NCI-H2171 treated with DMSO at 0.1 percent for 48 hours (cell line): ENCODE measurements around the gene NUTF2.
"Not testable (repeated sequence)": the region's sequence is repeated elsewhere in the genome, so short reads cannot be mapped to it uniquely, and the experiment has no call there.

Experiments used
- DNase-seq: peaks from one replicate; lab custom pipeline; 2025; lab: John Stamatoyannopoulos, UW

NUTF2 gene

DNA sequence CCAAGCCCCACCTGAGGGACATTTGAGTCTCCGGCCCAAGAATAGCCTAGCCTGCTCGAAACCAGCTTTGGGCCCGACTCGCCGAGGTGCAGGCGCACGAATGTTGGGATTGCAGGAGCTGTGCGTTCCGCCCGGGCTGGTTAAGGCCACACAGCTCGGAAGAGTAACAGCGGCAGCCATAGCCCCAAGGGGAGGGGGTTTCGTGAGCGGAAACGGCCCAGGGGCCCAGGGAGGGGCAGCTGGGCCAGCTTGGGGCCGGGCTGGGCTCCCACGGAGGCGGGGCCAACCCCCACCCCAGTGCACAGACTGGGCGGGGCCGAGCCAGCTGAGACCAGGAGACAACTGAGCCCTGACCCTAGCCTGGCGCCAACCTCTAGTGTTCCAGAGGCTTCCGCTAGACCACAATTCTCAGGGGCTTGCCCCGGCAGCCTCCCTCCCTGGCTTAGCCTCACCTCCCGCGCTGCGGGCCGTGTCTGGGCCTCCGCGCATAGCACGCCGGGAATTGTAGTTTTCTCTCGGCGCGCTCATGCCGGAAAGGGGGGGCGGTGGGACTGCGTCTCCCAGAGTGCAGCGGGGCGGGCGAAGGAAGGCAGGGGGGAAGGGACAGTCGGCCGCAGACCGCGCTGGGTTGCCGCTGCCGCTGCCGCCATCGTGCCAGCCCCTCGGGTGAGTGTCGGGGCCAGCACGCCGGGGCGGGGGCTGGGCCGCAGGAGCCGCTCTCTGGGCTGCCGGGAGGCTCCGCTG, at the start of gene NUTF2:
Gene NUTF2 (plus strand): TSS at position 614 of the 744 bp plus-strand sequence. CDS start 18,198 bp downstream, outside the sequence.
- DNase-seq, result peak; percentile 96

- DNase-seq, result peak; percentile 19
Measured at GRCh38 chr16:67800338-67800926, 46.3 kb upstream of the NUTF2 start.

- DNase-seq, result no peak
Measured at GRCh38 chr16:67801241-67801640, 45.5 kb upstream of the NUTF2 start.

- no peak for DNase-seq
Measured at GRCh38 chr16:67801883-67802282, 44.9 kb upstream of the NUTF2 start.

- DNase-seq, result no peak
Measured at GRCh38 chr16:67803894-67804293, 42.8 kb upstream of the NUTF2 start.

DNA sequence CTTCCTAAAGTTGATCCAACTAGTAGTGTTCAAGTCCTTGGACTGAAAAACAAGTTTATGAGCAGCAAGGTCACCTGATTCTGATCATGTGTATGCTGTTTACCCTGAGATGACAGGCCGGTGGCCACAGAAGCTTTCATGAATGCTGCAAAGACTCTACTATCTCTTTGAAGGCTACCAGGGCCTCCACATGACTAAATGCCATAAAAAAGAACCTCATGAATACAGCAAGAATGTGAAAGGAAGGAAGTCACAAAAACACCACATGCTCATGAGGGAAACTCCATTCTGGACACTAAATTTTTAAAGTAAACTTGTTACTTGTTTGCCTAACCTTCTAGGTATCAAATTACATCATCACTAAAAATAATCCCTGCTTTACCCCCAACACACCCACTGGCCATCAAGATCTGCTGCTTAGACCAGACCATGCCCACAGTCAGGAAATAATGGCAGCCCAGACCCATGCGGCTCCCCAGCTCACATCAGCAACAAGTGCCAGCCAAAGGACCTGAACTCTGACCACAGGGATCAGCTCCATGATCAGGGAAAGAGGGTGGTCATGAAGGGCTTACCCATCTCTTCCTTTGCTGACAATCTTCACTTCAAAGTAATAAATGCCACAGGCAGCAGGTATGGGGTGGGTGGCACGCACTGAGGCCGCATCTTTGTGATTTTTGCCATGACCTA, 41.7 kb upstream of the NUTF2 start:
- no peak for DNase-seq

DNA sequence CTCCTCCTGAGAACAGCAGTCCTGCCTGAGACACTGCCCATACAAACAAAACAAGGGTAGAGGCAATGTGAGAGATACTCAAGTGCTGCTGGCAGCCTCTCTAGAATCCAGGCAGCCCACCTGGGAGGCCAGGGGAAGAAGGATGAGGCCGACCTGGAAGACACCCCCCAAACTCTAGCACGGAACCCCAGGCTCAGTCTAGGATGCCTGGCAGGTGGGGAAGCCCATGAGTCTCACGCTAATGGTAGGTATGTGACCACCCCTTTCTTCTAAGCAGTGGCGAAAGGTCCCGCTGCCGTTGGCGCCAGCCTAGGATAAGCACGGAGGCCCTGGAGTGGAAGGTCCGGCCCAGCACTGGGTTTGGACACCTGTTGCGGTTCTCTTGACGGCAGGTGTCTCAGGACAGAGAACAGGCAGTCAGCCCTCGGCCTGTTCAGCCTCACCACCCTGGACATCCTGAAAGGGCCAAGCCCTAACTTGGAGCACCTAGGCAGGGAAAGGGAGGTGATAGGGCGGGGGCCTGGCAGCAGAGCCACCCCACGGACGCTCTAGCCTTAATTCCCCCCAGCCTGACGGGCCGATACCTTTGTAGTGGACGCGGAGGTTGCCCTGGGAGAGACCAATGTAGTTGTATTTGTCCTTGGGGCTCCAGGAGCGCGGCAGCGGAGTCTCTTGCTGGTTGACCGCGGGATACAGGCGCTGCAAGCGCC, 40.9 kb upstream of the NUTF2 start:
- DNase-seq, result no peak

DNA sequence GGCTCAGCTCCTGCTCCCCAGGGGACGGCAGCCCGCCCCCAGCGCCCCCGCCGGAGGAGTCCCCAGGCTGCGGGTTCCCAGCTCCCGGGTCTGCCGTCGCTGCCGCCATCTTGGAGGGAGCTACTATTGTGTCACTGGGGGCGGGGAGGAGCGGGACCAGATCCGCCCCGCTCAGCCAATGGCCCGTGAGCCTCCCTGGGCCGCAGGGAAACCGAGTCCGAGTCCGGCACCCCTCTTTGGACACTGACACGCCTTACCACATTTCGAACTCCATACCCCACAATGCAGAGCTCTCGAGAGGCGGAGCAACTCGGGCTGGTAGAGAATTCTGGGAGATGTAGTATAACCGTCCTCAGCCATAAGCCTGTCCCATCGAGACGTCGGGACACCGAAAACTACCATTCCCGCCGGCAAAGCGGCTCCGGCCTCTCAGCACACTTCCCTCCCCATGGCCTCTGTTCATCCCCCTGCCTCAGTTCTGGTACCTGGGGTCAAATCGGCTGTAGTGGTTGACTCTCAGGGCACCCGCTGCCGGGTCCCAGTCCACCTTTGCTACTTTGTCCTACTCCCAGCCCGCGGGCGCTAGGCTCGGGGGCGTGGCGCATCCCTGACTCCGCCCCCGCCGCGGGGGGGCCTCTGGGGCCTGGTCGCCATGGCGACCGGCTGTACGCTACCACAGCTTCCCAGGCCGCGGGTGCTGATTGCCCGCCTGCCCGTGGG, 40.1 kb upstream of the NUTF2 start, which contains the start of the genes RANBP10 and TSNAXIP1:
Gene RANBP10 (minus strand): TSS at position 133 of the 720 bp plus-strand sequence. CDS start 24 bp downstream, at position 109.
Gene TSNAXIP1 (plus strand): TSS at position 462 of the 720 bp plus-strand sequence. CDS start 261 bp downstream, outside the sequence.
- peak; percentile 100 for DNase-seq

- DNase-seq, result no peak
Measured at GRCh38 chr16:67807148-67807682, 39.5 kb upstream of the NUTF2 start.

DNA sequence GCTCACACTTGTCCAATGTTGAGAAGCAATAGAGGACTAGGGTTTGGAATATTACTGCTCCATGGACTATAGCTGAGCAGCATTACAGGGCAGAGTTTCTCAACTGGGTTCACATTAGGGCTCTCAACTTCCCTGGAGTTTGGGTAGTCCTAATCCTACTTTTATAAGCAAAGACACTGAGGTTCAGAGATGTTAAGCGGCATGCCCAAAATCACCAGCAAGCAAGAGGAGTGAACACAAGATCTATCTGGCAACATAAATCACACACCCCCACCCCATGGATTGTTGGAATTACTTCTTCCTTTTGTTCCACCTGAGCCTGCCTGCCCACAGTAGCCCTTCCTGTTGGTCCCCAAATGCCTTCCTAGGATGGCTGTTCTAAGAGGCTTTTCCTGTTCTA, 34.8 kb upstream of the NUTF2 start:
- no peak for DNase-seq

DNA sequence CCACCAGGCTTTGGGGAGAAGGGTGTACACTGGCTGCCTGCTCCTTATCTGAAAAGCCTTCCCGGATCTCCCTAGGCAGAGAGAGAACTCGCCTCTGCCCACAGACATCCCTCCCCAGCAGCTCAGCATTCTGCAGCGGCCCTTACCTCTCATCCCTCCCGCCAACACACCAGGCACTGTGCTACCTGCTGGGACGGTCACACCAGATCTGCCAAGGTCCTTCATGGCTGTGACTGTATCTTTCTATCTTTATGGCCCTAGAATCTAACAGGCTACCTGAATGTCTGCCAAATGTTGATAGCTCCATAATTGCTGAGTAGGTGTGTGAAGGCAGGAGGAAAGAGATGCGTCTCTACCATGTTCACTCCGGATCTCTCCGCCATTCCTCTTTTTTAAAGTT, 32.2 kb upstream of the NUTF2 start:
- no peak for DNase-seq

- DNase-seq, result no peak
Measured at GRCh38 chr16:67820608-67821259, 26.0 kb upstream of the NUTF2 start.

DNA sequence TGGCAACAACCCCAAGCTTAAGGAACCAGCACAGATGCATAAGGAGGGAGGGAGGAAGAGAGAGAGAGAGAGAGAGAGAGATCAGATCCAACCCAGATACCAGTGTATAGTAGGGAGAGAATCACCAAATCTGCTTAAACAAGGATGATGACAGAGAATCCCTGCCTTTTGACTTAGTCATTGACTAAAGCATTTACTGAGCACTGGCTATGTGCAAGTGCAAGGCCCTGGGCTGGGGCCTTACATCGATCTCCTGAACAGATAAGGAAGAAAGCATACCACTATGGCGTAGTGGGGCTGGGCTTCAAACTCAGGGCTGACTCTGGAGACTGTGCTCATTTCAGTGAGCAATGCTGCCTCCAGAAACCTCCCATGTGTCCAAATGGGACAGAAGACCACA, 24.2 kb upstream of the NUTF2 start:
- DNase-seq, result no peak

GRCh38 chr16:67825119-67825518, 21.6 kb upstream of the NUTF2 start:
- no peak for DNase-seq

DNA sequence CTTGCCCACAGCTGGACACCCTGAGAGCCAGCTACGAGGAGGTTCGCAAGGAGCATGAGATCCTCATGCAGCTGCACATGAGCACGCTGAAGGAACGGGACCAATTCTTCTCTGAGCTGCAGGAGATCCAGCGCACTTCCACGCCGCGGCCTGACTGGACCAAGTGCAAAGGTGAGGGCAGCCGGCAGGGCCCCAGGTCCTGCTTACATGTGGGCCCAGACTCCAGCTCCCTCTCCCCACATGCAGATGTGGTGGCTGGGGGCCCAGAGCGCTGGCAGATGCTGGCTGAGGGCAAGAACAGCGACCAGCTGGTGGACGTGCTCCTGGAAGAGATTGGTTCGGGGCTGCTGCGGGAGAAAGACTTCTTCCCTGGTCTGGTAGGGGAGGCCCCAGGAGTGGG, 20.8 kb upstream of the NUTF2 start:
- no peak for DNase-seq

GRCh38 chr16:67828651-67829050, 18.1 kb upstream of the NUTF2 start:
- no peak for DNase-seq

- DNase-seq, result no peak
Measured at GRCh38 chr16:67833030-67833414, 13.7 kb upstream of the NUTF2 start.

- peak; percentile 88 for DNase-seq
Measured at GRCh38 chr16:67833415-67834241, 13.1 kb upstream of the NUTF2 start.

GRCh38 chr16:67834242-67834614, 12.5 kb upstream of the NUTF2 start:
- DNase-seq, result no peak

DNA sequence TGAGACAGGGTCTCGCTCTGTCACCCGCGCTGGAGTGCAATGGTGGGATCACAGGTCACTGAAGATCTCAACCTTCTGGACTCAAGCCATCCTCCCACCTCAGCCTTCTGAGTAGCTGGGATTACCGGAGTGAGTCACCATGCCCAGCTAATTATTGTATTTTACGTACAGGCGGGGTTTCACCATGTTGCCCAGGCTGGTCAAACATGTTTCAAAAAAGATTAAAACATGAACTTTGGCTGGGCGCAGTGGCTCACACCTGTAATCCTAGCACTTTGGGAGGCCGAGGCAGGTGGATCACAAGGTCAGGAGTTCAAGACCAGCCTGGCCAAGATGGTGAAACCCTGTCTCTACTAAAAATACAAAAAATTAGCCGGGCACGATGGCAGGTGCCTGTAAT, 9.5 kb upstream of the NUTF2 start:
- DNase-seq, result not testable (repeated sequence)
